Ureter (tissue), 1 donor: ENCODE results near the gene FAM241B. TPM values are rescaled to one million over a fixed set of nuclear protein-coding genes. Genes with fewer than 3 reads are reported as not detected.
A peak's percentile ranks its signal among the peaks of the same experiment; 100 is the strongest.

ENCODE experiments used
- DNase-seq: peaks from one replicate; pipeline ENCODE4 v3.0.0-alpha.2; 2020; ENCODE audit warnings: low spot score
- total RNA-seq: library from RNA; stranded (reverse); gene quantifications from one replicate; pipeline ENCODE4 v1.2.4, GENCODE V29; 2023
- donor health status: DM: yes; HTN: yes; CAD: no.

The FAM241B gene
- total RNA-seq: 5.6 TPM

- peak; percentile 80 for DNase-seq
Measured at GRCh38 chr10:69629897-69630650, at the start of gene FAM241B. TSS of gene FAM241B (plus strand) at chr10:69630247. CDS start at chr10:69631744, 1,497 bp downstream.

GRCh38 chr10:69580435-69580834 lies 49.6 kb upstream of the FAM241B start:
- DNase-seq: no peak

GRCh38 chr10:69583106-69583505 lies 46.9 kb upstream of the FAM241B start:
- no peak for DNase-seq

DNA sequence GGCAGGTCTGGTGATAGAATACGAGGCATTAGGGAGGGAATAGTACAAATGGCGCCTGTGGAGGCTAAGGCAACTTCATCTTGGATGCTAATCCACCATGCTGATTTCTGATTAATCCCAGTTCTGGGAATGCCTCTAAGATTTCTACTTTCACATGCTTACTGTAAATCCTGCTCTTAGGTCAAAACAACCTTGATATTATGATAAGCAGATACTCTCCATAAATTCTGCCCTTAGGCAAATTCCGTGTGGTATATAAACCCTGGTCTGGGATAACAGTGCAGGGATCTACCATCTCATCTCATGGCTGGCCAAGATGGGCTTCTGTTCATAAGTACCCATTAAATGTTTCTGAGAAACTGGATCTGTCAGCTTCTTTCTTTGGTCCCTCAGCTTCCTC lies 45.4 kb upstream of the FAM241B start:
- DNase-seq: no peak

DNA sequence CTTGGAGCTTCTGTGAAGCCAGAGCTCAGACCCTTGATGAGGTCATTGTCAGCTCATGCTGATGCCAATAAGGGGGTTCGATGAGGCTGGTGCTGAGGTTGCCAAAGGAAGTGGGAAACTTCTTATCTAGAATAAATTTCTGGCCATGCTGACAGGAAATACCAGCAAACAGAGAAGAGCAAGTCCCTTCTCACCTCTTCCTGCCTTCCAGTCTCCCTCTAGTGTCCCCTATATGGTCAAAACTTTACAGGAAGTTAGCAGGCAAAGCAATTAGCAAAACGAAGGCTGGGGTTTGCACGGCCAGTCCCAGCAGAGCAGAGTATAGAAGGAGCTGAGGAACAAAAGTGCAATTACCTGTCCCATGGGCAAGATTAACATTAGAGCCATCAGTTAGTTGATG lies 41.7 kb upstream of the FAM241B start:
- DNase-seq: no peak

- no peak for DNase-seq
Measured at GRCh38 chr10:69600761-69601330, 29.2 kb upstream of the FAM241B start.

DNA sequence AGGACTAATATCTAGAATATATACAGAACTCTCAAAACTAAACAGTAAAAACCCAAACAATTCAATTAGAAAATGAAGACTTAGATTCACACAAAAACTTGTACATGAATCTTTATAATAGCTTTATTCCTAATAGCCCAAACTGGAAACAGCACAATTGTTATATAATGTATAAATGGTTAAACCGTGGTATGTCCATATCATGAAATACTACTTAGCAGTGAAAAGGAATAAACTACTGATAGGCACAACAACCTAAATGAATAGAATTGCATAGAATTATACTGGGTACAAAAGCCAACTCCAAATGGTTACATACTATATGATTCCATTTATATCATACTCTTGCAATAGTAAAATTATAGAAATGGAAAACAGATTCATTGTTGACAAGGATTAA lies 21.0 kb upstream of the FAM241B start:
- DNase-seq: no peak

DNA sequence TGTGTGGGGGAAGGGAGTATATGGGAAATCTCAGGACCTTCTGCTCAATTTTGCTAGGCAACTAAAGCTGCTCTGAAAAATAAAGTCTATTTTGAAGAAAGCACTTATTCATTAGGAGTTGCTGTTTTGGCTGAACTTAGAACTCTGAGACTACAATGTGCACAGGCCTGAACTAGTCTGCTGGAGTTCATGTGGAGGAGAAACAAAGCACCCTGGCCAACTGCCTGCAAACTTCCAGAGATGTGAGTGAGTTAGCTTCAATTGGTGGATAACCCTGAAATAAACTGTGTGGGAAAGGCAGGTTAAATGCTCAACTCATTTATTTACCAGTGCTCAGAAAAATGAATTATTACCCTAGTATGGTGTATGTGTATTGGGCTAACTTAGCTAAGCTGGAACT lies 17.3 kb upstream of the FAM241B start:
- DNase-seq: no peak

DNA sequence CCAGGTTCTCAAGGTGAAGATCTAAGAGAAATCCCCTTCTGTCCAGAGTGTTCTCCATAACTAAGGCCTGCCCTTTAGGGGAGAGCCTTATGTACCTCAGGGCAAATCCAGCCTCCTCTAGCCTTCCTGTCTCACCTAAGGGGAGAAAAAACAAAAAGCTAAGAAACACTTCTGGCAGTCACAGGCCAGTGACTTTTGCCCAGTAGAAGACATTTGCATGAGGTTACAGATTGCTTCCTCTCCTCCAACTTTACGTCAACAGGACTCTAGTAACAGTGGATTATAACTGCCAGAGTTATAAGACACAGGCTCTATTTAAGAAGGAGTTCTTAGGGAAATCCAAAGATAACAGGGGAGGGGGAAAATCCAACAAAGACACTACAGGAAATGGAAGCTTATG lies 15.9 kb upstream of the FAM241B start:
- no peak for DNase-seq

- DNase-seq: no peak
Measured at GRCh38 chr10:69616358-69616757, 13.7 kb upstream of the FAM241B start.

- no peak for DNase-seq
Measured at GRCh38 chr10:69618746-69619145, 11.3 kb upstream of the FAM241B start.

GRCh38 chr10:69619626-69620025 lies 10.4 kb upstream of the FAM241B start:
- DNase-seq: no peak

GRCh38 chr10:69620625-69621024 lies 9.4 kb upstream of the FAM241B start:
- DNase-seq: no peak

DNA sequence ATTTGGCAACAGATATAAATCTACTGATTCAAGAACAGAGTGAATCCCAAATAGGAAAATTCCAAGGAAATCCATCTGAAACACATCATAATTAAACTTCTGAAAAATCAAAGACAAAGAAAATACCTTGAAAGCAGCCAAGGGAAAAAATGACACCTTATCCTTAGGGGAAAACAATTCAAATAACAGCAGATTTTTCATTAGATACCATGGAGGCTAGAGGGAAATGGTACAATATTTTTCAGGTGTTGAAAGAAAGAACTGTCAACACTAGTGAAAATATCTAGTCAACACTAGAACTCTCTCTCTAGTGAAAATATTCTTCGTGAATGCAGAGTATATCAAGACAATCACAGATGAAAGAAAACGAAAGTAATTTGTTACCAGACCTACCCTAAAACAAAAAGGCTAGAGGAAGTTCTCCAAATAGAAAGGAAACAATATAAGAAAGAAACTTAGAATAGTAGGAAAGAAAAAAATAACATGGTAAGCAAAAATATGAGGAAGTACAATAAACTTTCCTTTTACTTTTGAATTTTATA lies 5.7 kb upstream of the FAM241B start:
- no peak for DNase-seq

- DNase-seq: no peak
Measured at GRCh38 chr10:69626826-69627225, 3.2 kb upstream of the FAM241B start.

- DNase-seq: no peak
Measured at GRCh38 chr10:69628891-69629290, 1.2 kb upstream of the FAM241B start.

- DNase-seq: no peak
Measured at GRCh38 chr10:69629519-69629896, 539 bp upstream of the FAM241B start.

- no peak for DNase-seq
Measured at GRCh38 chr10:69630651-69631400, 779 bp downstream of the FAM241B start.

- DNase-seq: no peak
Measured at GRCh38 chr10:69631566-69631965, 1.5 kb downstream of the FAM241B start.

- no peak for DNase-seq
Measured at GRCh38 chr10:69632516-69633199, 2.6 kb downstream of the FAM241B start.

- DNase-seq: no peak
Measured at GRCh38 chr10:69633673-69634635, 3.9 kb downstream of the FAM241B start.
